Panc1 (cell line): ENCODE data around the gene CLCNKA.

Experiments used
- POLR2AphosphoS5 ChIP-seq: IDR thresholded peaks from 2 replicates; pipeline ENCODE4 v1.6.1; 2012; ENCODE audit warnings: mild to moderate bottlenecking, low read depth, low read length, moderate library complexity
- TF ChIP-seq, protein P1 (sequence below): fragments of 450-650 bp; IDR thresholded peaks from 2 replicates; pipeline ENCODE4 v1.5.1; 2017; ENCODE audit warnings: mild to moderate bottlenecking

DNA sequence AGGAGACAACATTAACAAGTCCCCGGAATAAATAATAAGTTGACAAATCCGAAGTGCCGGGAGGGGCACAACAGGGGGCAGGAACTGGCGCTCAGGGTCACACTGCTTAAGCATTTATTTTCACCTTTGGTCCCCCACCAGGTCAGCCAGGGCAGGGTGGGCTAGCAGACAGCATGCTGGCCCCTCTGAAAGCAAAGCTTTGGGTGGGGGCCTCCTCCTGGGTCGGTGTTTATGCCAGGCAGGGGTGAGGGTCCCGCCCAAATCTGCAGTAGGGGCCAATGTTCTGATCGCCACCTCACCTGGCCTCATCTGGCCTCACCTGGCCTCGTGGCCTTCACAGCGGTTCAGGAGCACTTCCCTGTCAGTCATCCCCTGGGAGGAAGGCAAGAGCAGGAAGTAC lies 59.8 kb downstream of the CLCNKA start:
- TF ChIP-seq, protein P1, sequence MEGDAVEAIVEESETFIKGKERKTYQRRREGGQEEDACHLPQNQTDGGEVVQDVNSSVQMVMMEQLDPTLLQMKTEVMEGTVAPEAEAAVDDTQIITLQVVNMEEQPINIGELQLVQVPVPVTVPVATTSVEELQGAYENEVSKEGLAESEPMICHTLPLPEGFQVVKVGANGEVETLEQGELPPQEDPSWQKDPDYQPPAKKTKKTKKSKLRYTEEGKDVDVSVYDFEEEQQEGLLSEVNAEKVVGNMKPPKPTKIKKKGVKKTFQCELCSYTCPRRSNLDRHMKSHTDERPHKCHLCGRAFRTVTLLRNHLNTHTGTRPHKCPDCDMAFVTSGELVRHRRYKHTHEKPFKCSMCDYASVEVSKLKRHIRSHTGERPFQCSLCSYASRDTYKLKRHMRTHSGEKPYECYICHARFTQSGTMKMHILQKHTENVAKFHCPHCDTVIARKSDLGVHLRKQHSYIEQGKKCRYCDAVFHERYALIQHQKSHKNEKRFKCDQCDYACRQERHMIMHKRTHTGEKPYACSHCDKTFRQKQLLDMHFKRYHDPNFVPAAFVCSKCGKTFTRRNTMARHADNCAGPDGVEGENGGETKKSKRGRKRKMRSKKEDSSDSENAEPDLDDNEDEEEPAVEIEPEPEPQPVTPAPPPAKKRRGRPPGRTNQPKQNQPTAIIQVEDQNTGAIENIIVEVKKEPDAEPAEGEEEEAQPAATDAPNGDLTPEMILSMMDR: no peak
- no peak for TF ChIP-seq POLR2AphosphoS5
